ENCODE results near the gene LRRC66. TPM values are rescaled to one million over a fixed set of nuclear protein-coding genes. Genes with fewer than 3 reads are reported as not detected.

LRRC66 gene
- total RNA-seq, 1 experiment from 2014 or later, result not detected

GRCh38 chr4:51958199-51958968 lies 61.8 kb downstream of the LRRC66 start:
- no peak overlapping the region for H4K91ac ChIP-seq (ENCODE audit: insufficient read length, low read depth, low read length)
- peaks cover 8 to 80% of the 10 kb centered on the region in 2 experiments for H3K9me3 Mint-ChIP-seq
- H2BK120ac ChIP-seq (ENCODE audit: low read depth, low read length, poor library complexity, severe bottlenecking), result no peak overlapping the region
- TF ChIP-seq CTCF (conservative IDR thresholded peaks at IDR 0.05), result no peak
- no peak overlapping the region for H3K9ac ChIP-seq (ENCODE audit: extremely low read depth, insufficient read length, low read length)
- no peak overlapping the region for H2BK20ac ChIP-seq (ENCODE audit: low read depth, low read length, poor library complexity, severe bottlenecking)
- H3K9me3 ChIP-seq (ENCODE audit: control insufficient read depth, low read depth, low read length), result peaks cover 4% of the 10 kb centered on the region
- no peaks in the 10 kb centered on the region for H4K20me1 ChIP-seq (ENCODE audit: control insufficient read depth, insufficient read depth, insufficient read length)
- H3K4ac ChIP-seq (ENCODE audit: low read depth, low read length), result no peak overlapping the region
- H3K23ac ChIP-seq (ENCODE audit: insufficient read length, low read depth, low read length), result no peak overlapping the region
- H3T11ph ChIP-seq (ENCODE audit: low read length), result no peak overlapping the region
- no peak overlapping the region for H2AFZ ChIP-seq (ENCODE audit: low read length)
- no peak overlapping the region for H4K5ac ChIP-seq (ENCODE audit: insufficient read length, low read depth, low read length)
- H3K27me3 Mint-ChIP-seq (ENCODE audit: low read depth), result peaks cover 30% of the 10 kb centered on the region
- no CpG with 5 or more reads among the region's 2 CpGs for WGBS (ENCODE audit: extremely low coverage, insufficient read length, low lambda C conversion rate)
- H3K4me1 Mint-ChIP-seq, result peaks cover 0 to 16% of the 10 kb centered on the region in 2 experiments; a peak in 2 of 4 replicates
- H3K27ac Mint-ChIP-seq, result no peak overlapping the region
- H3K36me3 Mint-ChIP-seq (ENCODE audit: insufficient read depth in 1 of 3, low read depth in 3 of 3), result peaks cover 0 to 2% (median 0%) of the 10 kb centered on the region in 3 experiments; a peak in 1 of 7 replicates
- H3K79me1 ChIP-seq (ENCODE audit: insufficient read depth, low read depth, low read length, poor library complexity, severe bottlenecking), result no peaks in the 10 kb centered on the region
- no peaks in the 10 kb centered on the region for H3K4me1 ChIP-seq (ENCODE audit: insufficient read depth, low read length)
- no peaks in the 10 kb centered on the region for H3K79me2 ChIP-seq (ENCODE audit: insufficient read depth, low read length)
- no peak overlapping the region for H2BK12ac ChIP-seq (ENCODE audit: insufficient read length, low read depth, low read length)
- no peak overlapping the region for H3K4me2 ChIP-seq (ENCODE audit: insufficient read depth, insufficient read length, low read length)
- H4K8ac ChIP-seq (replicated peaks; ENCODE audit: insufficient read length, low read depth, low read length), result no peak overlapping the region
- no peak overlapping the region for H3K14ac ChIP-seq (ENCODE audit: insufficient read depth, low read length)
- no peak overlapping the region for H3K18ac ChIP-seq (ENCODE audit: insufficient read length, low read depth, low read length)
- H3K23me2 ChIP-seq (ENCODE audit: insufficient read length, low read depth, low read length, poor library complexity, severe bottlenecking), result no peaks in the 10 kb centered on the region
- no peak overlapping the region for H3K27ac ChIP-seq (ENCODE audit: insufficient read length, low read depth, low read length)
- no peak overlapping the region for H2BK15ac ChIP-seq (ENCODE audit: low read depth, low read length)
- H3K56ac ChIP-seq (ENCODE audit: insufficient read length, low read depth, low read length), result no peak overlapping the region
- no peak for DNase-seq
- H2AK5ac ChIP-seq (ENCODE audit: insufficient read length, low read length), result no peak overlapping the region
- no peak overlapping the region for H3K4me3 Mint-ChIP-seq
- no peaks in the 10 kb centered on the region for H3K27me3 ChIP-seq (ENCODE audit: insufficient read depth, low read length)
- H2BK5ac ChIP-seq (ENCODE audit: insufficient read length, low read length), result no peak overlapping the region

Other genes starting within 250 kb of the LRRC66 start
- 44.5 and 46.7 TPM in 2 replicates for gene DCUN1D4, start 177.2 kb downstream of the LRRC66 start, total RNA-seq (2021)
- 30.4 and 32.3 TPM in 2 replicates for gene SGCB, start 17.9 kb upstream of the LRRC66 start, total RNA-seq (2021)
- 3.9 and 5.5 TPM in 2 replicates for gene SPATA18, start 30.9 kb upstream of the LRRC66 start, total RNA-seq (2021)